Cerebellar cortex (tissue), 1 donor: ENCODE measurements around the gene SLC35A4.
A peak's percentile ranks its signal among the peaks of the same experiment; 100 is the strongest.
"Not testable (repeated sequence)": the region's sequence is repeated elsewhere in the genome, so short reads cannot be mapped to it uniquely, and the experiment has no call there.

Experiments
- DNase-seq: peaks from one replicate; pipeline ENCODE4 v3.0.0-alpha.2; 2015; ENCODE audit warnings: low spot score

The SLC35A4 gene

GRCh38 chr5:140558542-140558941, 6.1 kb upstream of the SLC35A4 start:
- DNase-seq: no peak

GRCh38 chr5:140560227-140560626, 4.4 kb upstream of the SLC35A4 start:
- DNase-seq: no peak

GRCh38 chr5:140561753-140562523, 2.7 kb upstream of the SLC35A4 start:
- no peak for DNase-seq

GRCh38 chr5:140563596-140563995, 1.0 kb upstream of the SLC35A4 start:
- DNase-seq: peak; percentile 41

GRCh38 chr5:140565024-140565779, 574 bp downstream of the SLC35A4 start:
- no peak for DNase-seq

GRCh38 chr5:140565780-140566095, 1.1 kb downstream of the SLC35A4 start:
- no peak for DNase-seq

- no peak for DNase-seq
Measured at GRCh38 chr5:140566665-140567064, 2.0 kb downstream of the SLC35A4 start.

GRCh38 chr5:140567136-140567818, 2.6 kb downstream of the SLC35A4 start:
- no peak for DNase-seq

GRCh38 chr5:140567871-140568270, 3.2 kb downstream of the SLC35A4 start:
- DNase-seq: no peak

- DNase-seq: no peak
Measured at GRCh38 chr5:140568443-140569063, 3.9 kb downstream of the SLC35A4 start.

GRCh38 chr5:140569197-140569596, 4.6 kb downstream of the SLC35A4 start:
- no peak for DNase-seq

GRCh38 chr5:140570058-140570457, 5.4 kb downstream of the SLC35A4 start:
- DNase-seq: peak; percentile 93

- no peak for DNase-seq
Measured at GRCh38 chr5:140570488-140570887, 5.9 kb downstream of the SLC35A4 start.

GRCh38 chr5:140571105-140571504, 6.5 kb downstream of the SLC35A4 start:
- no peak for DNase-seq

GRCh38 chr5:140573683-140574082, 9.1 kb downstream of the SLC35A4 start:
- DNase-seq: no peak

- DNase-seq: no peak
Measured at GRCh38 chr5:140574165-140574564, 9.5 kb downstream of the SLC35A4 start.

GRCh38 chr5:140575309-140575708, 10.7 kb downstream of the SLC35A4 start:
- no peak for DNase-seq

GRCh38 chr5:140576776-140577201, 12.2 kb downstream of the SLC35A4 start:
- no peak for DNase-seq

- not testable (repeated sequence) for DNase-seq
Measured at GRCh38 chr5:140579188-140579747, 14.6 kb downstream of the SLC35A4 start.

GRCh38 chr5:140587495-140587894, 22.9 kb downstream of the SLC35A4 start:
- no peak for DNase-seq

- no peak for DNase-seq
Measured at GRCh38 chr5:140588311-140589070, 23.9 kb downstream of the SLC35A4 start.
